ENCODE results near the gene CRTC1.

The CRTC1 gene

DNA sequence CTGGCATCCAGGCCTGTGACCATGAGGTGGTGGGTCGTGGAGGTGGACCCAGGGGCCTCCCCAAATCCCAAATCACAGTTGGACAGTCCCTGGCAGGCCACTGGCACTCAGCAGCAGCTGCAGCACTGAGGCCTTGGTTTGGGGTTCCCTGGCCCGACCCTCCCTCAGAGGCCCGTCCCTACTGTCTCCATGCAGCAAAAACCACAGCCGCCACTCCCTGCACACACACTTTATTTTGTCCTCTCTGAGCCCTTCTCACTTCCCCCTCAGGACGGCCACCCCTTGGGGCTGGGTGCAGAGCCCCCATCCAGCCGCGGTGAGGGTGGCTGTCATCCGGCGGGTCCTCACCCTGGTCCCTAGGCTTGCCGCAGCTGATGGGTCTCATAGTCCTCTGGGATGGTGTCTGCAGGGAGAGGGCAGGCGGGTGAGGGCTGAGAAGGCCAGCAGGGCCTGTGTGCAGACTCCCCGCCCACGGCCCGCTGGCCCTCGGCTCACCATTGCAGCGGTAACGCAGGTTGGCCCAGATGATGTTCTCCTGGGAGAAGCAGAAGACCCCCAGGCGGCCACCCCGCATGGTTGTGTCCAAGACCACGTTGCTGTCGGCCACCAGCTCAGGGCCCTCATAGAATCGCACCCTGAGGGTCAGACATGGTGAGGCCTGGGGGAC, 99.2 kb downstream of the CRTC1 start:
- DNase-seq (ENCODE audit: low read depth in 2 of 2) = no peak

DNA sequence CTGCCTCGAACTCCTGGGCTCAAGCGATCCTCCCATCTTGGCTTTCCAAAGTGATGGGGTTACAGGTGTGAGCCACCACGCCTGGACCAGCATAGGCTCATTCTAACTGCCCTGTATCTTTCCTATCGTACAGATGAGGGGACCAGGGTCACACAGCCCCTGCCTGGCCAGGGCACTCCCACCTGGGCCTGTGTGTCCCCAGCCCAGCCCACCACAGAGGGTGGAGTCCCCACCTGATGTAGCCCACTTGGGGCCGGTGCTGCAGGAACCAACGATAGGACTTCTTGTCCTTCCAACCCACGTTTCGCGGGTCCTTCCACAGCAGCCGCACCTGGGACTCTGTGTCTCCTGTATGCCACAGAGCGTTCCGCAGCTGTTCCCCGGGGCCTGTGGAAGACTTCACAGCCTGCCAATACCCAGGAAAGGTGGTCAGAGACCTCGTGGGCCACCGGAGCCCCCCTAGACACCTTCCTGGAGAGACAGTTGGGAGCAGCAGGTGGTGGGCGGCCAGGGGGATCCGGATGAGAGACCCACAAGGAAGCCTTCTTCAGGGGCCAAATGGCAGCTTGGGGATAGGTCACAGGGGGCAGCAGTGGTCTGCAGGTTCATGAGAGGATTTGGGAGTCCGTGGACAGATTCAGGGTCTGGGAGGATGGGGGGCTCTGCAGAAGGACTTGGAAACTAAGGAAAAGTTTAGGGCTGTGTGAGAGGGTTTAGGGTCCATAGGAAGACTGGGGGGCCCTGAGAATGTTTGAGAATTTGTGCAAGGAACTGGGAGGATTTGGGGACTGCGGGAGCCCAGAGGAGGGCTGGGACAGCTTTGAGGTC, 100.7 kb downstream of the CRTC1 start:
- no peak for DNase-seq (ENCODE audit: low read depth in 2 of 2)

DNA sequence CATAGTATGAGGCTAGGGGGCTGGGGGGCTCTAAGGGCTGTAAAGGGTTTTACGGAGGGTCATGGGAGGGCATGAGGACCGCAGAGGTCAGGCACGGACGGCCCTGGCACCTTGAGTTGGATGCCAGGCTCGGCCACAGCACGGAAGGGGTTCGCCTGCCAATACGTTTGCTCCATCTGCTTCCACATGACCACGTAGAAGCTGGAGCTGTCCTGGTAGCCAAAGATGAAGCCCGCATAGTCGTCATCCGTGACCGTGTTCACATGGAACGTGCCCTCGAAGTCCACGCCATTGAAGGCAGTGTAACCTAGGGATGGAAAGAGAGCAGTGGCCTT, 101.3 kb downstream of the CRTC1 start:
- DNase-seq (ENCODE audit: low read depth in 2 of 2) = no peak

DNA sequence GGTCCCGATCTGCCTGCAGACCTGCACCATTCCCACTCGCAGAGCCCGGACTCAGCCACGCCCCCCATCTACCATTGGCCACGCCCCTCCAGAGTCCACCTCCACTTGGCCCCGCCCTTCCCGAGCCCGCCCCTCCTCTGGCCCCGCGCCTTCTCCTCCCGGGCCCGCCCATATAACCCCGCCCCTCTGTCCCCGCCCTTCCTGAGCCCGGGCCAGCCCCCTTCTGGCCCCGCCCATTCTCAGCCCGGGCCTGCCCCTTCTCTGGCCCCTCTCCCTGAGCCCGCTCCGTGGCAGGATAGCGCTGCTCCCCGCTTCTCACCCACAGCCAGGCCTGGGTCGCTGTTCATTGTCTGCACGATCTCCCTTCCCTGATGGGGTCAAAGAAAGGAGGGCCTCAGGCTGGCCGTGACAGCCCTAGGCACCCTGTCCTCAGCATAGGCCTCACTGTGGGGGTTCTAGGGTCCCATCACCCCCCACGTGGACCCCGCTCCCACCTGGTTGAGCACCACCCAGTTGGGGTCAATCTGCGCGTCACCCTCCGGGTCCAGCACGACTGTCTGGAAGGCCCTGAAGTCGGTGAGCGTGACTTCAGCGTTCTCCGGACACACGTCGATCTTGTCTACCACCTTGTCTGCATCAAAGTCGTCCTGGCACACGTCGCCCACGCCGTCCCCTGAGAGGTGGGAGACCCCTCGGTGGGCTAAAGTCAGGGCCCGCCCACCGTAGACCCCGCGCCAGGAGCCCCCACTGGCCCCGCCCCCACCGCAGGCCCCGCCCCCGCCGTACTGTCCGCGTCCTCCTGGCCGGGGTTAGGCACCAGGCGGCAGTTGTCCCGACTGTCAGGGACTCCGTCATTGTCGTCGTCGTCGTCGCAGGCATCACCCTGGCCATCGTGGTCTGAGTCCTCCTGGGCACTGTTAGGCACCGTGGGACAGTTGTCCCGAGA, 102.0 kb downstream of the CRTC1 start:
- DNase-seq (ENCODE audit: low read depth in 2 of 2) = peak; percentile 70 to 86

DNA sequence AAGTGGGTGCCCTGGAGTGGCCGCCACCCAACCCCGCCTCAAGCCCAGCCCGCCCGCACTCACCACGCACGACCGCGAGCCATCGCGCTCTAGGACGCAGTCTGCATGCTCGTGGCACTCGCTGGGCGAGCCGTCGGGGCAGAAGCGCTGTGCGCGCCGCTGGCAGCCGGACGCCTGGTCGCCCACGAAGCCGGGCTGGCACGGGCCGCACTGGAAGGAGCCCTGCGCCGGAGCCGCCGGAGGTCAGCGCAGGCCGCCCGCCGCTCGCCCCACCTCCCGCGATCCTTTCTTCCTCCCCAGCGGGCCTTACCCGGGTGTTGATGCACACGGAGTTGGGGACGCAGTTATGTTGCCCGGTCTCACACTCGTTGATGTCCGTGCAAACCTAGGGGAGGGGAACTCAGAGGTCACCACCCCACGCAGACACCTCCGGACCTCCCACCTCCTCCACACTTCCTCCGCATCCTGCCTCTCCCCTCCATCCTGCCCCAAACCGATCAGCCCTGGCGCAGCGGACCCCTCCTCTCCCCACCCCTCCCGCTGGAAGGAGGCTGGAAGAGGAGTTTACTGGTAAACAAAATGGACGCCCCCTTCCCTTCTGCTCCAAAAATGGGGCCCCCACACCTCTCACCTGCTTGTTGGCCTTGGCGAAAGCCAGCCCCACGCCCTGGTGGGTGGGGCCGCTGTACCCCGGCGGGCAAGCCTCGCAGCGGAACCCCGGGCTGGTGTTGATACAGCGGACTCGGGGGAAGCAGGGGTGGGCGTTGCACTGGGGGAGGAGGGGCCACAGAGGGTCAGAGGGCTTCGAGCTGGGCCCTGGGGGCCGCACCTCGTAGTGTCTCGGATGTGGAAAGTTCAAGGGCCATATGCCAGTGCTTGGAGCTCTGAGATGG, 105.3 kb downstream of the CRTC1 start:
- DNase-seq (ENCODE audit: low read depth in 2 of 2) = no peak

DNA sequence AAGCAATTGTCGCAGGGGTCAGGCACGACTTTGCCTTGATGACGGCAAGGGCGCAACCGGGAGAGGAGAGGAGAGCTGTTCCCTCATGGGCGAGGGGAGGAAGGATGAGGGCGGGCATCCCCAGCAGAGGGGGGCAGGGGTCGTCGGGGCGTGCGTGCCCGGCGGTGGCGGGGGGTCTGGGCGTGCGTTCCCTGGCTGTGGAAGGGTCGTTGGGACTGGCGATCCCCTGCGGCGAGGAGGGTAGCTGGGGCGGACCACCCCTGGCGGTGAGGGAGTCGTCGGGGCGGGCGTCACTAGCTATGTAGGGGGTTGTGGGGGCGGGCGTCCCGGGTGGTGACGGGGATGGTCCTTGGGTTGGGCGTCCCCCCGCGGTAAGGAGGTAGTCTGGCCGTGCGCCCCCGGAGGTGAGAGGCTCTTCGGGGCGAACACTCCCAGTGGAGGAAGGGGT, 106.0 kb downstream of the CRTC1 start:
- no peak for DNase-seq (ENCODE audit: low read depth in 2 of 2)

DNA sequence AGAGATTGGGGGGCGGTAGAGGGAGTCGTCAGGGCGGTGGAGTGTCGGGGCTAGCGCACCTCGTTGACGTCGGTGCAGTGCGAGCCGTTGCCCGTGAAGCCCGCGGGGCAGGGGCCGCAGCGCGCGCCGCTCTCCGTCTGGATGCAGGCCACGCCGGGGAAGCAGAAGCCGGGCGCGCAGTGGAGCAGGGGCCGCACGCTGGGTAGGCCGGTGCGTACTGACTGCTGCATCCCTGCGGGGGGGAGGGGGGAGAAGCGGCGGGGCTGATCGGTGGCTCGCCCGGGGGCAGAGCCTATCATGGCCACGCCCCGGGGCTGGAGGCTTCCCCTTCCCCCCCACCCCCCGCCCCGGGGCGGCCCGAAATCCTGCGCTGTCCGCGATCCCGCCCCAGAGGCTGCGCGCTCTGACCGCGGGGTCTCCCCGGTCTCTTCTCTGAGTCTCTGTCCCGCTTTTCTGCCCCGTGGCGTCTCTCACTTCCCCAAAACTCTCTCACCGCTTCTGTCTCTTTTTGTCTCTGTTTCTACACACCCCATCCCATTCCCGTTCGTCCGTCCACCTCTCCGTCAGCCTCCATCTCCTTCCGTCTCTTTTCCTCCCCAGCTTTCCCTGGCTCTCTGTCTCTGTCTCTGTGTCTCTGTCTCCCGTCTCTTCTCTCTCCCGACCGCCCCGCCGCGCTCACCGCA, 106.5 kb downstream of the CRTC1 start:
- DNase-seq (ENCODE audit: low read depth in 2 of 2) = no peak

DNA sequence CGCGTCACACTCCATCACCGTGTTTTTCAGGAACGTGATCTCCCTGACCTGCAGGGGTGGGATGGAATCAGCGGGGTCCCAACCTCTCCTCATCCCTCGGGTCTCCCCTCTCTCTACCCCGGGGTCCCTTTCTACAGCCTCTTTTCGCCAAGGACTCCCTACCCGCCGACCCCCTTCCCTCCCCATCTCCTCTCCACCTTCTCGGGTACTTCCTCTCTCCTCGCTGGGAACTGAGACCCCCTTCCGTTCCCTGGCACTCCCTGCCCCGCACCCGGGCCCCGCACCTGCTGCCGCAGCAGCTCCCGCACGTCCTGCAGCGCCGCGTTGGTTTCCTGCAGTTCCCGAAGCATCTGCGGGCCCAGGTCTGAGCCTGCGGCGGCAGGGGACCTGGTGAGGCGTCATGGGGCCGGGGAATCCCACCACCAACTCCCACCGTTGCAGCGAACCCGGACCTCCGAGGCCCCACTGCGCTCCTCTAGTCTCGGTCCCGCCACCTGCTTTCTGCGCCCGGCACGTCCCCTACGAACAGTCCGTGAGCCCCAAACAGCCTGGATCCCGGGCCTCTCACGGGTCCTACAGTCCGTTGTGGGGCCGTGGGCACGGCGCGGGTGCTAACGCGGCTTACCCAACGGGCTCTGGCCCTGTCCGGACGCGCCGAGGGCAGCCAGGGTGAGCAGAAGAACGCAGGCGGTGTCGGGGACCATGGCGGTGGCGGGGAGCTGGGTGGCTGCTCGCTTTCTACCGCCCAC, 107.3 kb downstream of the CRTC1 start, which contains the start of gene COMP:
COMP (minus strand) TSS at position 740 of the 749 bp plus-strand sequence; CDS start at position 704, 36 bp downstream.
- DNase-seq (ENCODE audit: low read depth in 2 of 2) = no peak

DNA sequence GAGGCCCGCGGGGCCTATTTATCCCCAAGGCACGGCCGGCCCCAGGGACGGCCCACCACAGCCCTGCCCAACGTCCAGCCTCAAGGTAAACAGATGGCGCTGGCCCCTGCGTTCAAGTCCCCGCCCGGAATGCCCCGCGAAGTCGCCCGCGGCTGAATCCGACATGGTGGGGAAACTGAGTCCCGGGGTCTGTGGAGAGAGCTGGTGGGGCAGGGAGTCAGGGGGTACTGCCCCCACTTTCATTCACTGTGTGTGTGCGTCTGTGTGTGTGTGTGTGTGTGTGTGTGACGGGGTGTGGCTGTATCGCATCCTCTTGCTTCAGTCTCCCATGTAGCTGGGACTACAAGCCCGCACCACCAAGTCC, 107.8 kb downstream of the CRTC1 start:
- DNase-seq (ENCODE audit: low read depth in 2 of 2) = no peak

DNA sequence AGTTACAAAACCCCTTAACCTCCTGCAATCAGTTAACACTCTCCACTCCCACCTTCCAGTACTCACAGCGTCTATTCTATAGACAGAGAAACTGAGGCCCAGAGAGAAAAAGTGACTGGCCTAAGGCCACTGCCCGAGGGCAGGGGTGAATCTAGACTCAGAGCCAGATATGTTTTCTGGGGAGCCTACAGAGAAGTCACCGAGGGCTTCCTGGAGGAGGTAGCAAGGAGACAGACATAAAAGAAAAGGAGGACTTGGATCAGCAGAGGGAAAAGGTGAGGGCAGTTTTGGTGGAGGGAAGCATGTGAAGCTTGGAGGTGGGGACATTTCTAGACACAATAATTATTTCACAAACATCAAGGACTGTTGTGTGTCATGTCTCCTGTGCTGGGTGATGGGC, 109.2 kb downstream of the CRTC1 start:
- DNase-seq (ENCODE audit: low read depth in 2 of 2) = no peak

DNA sequence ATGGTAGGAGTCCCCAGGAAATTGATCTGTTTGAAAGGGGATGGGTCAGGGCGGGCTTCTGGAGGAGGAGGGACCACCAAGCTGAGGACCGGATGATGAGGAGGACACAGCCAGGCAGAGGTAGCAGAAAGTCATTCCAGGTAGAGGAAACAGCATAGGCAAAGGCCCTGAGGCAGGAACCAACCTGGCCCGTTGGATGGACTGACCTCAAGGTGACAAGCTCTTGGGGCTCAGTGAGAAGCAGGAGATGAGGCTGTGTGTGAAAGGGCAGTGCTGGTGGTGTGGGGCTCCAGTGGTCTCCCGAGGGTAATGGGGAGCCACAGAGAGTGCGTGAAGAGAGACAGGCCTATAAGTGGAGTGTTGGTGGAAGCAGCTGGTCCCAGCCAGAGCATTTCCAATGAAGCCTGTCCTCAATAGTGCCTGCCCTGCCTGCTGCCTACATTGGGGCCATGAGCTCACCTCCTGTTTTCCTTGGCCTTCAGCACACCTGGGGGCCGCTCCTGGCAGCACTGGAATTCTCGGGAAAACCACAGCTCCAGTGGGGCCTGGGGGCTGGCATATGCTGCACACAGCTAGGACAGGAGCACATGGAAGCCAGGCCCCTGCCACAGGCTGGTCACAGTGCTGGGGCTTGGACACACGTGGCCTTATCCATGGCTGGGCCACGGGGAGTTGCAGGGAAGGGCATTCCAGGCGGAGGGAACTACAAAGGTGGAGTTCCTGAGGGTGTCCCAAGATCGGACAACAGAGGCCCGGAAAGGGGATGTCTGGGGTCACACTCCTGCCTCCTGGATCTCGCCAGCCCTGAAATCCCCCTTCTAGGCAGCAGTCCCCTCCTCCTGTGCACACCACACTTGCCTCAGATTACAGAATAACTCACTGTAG, 109.9 kb downstream of the CRTC1 start:
- DNase-seq (ENCODE audit: low read depth in 2 of 2) = no peak

DNA sequence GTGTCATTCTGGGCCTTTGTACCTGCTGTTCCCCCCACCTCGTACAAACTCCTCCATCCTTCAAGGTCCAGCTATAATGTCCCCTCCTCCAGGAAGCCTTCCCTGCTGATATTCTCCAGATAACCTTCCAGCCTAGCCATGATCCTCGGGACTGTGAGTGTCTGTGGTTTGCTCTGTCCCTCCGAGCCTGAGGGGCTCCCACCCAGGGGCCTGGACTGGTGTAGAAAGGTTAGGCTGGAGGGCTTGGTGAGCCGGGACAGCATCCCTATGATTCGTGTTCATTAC, 110.5 kb downstream of the CRTC1 start:
- no peak for DNase-seq (ENCODE audit: low read depth in 2 of 2)

DNA sequence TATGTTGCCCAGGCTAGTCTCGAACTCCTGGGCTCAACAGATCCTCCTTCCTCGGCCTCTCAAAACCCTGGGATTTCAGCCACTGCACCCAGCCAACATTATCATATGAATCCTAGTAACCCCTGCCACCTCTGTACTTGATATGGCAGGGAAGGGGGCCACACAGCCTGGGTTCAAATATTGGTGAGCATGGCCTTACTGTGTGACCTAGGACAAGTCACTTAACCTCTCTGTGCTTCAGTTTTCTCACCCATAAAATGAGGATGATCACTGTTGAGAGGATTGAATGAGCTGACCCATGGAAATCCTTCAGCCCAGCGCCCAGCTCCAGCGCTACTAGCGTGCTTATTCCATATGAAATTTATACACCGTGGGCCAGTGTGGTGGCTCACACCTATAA, 111.2 kb downstream of the CRTC1 start:
- no peak for DNase-seq (ENCODE audit: low read depth in 2 of 2)

DNA sequence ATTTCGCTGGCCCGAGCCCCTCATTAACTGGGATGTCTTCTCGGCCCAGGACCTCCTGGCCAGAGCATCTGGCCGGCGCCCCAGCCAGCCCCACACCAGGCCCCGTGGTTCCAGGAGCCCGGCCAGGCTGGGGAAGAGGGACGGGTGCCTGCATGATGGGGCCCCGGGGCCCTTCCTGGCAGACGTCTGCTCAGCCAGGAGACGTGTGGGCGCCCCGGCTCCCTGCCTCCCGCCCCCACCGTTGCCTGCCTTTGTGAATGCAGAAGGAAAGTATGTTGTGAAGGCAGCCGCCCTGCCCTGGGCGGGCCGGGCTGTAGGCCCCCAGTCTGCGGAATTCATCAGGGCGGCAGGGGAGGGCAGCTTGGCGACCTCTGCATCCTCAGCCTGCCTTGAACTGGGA, 112.1 kb downstream of the CRTC1 start:
- DNase-seq (ENCODE audit: low read depth in 2 of 2) = no peak

DNA sequence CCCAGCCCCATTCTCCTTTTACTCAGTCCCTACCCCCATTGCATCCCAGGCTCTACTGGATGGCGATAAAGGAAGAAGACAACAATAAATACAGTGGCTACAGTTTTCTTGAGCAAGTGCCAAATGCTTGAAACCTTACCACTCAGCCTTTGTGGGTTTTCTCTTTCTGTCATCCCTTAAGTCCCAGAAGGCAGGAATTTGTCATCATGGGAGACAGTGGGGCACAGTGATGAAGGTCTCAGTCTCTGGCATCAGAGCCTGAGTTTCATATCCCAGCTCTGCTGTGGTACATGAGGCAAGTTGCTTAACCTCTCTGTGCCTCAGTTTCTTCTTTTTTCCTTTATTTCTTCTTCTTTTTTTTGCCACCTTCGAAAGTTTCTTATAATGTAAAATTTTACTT, 112.8 kb downstream of the CRTC1 start:
- no peak for DNase-seq (ENCODE audit: low read depth in 2 of 2)

DNA sequence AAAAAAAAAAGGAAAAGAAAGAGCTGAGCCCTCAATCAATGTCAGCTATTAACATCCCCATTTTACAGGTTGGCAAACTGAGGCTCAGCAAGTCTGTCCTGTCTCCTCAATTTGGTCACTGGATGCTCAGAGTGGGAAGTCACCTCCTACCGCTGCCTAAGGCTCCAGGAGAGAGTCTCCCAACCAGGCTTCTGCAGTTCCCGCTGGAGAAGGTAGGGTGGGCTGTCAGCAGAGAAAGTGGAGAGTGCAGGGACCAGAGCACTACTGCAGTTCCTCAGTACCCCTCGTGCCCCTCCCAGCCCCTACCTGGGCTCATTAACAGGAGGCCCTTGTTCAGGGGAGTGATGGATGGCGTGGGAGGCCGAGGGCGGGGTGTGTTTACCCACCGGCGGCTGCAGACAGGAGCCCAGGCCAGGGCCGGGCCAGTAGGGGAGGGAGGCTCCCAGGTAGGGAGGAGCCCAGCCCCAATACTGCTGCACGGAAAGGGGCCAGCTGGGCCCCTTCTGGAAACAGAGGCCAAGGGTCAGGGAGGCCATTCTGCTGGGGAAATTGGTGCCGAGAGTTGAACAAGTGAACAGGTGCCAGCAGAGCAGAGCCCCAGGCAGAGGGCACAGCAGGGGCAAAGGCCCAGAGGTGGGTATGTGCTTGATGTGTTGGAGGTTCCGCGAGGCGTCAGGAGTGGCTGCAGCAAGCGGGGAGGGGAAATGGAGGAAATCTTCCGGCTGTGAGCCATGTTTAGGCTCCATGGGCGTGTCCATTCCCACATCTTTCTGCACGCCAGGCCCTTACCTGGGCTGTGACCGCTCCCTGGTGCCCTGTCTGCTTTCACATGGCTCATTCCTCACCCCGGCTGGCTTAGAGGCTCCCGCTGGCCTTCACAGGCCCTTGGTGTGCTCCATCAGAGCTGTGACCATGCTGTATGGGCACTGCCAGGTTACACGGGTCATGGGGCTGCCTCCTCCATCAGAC, 115.2 kb downstream of the CRTC1 start:
- DNase-seq (ENCODE audit: low read depth in 2 of 2) = no peak

DNA sequence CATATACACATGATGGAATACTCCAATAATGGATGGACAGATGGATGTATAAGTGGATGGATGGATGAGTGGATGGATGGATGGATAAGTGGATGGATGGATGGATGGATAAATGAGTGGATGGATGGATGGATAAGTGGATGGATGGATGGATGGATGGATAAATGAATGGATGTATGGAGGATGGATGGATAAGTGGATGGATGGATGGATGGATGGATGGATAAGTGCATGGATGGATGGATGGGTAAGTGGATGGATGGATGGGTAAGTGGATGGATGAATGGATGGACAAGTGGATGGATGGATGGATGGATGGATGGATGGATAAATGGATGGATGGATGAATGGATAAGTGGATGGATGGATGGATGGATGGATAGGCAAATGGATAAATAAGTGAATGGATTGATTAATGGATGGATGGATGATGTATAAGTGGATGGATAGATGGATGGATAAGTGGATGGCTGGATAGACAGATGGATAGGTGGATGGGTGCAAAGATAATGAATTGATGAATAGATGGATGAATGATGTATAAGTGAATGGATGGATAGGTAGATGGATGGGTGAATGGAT, 116.0 kb downstream of the CRTC1 start:
- DNase-seq (ENCODE audit: low read depth in 2 of 2) = no peak

DNA sequence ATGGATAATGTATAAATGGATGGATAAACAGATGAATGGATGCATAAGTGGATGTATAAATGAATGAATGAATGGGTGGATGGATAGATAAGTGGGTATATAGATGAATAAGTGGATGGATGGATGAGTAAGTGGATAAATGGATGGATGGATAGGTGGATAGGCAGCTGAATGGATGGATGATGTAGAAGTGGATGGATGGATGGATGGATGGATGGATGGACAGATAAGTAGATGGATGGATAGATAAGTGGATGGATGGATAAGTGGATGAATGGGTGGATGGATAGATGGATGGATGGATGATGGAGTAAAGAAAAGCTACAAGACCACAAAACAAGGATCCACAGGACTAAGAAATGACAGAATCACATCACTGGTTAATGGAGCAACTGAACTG, 116.6 kb downstream of the CRTC1 start:
- no peak for DNase-seq (ENCODE audit: low read depth in 2 of 2)

Measured in stimulated activated CD8-positive, alpha-beta memory T cell treated with anti-CD3 and anti-CD28 coated beads, Interleukin-2, amount 100 ng/mL, for 48 hours (primary cell).